ENCODE measurements around the gene DVL3.
A peak's percentile ranks its signal among the peaks of the same experiment; 100 is the strongest.

Gene DVL3

DNA sequence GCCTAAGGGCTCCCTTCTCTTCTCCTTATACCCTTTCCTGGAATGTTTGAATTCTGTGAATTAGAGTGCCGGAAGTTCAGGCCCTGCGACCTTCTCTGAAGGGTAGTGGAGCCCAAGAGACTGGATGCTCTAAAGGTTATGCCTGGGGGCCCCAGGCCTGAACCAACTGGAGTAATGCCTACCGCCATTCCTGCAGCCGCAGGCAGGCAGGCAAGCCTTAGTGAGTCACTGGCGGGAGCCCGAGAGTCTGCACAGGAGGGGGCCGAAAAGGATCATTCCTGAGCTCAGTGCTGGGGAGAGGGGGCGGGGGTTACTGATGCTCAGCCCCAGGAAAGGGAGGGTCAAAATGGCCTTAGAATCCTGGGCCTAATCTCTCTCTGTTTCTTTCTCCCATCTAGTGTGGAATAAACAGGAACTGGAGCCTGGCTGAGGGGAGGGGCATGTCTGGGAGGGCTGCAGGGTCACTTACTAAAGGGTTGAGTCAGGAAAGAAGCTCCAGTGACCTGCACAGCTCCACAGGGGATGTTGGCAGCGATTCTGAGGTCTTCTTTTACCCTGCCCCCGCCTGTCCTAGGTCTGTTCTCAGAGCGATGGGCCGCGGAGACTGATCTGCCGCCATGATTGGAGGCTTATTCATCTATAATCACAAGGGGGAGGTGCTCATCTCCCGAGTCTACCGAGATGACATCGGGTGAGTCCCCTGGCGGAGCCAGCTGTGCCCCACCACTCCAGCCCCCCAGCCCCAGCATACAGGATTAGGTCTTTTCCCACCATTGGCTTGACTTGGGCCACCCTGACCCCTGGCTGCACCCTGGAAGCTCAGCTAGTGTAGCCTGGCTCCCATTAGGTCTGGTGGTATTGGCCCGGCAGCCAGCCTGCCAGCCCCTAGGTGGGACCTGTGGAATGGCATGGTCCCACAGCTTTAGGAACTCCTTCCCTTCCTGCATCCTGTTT, 21.5 kb downstream of the DVL3 start:
- Histone ChIP-seq H3K27ac (ENCODE audit: low read length) (peak overlapping the region; percentile 79), H3K27me3 (ENCODE audit: control insufficient read depth in 1 of 2, insufficient read depth in 2 of 2, low read length in 2 of 2) (no peaks in the 10 kb centered on the region), H3K4me1 (ENCODE audit: control insufficient read depth, insufficient read depth, low read length) (peaks cover 37% of the 10 kb centered on the region), H3K36me3 (ENCODE audit: control insufficient read depth in 2 of 2, insufficient read depth in 2 of 2, low read length in 2 of 2) (peaks cover 44 to 51% of the 10 kb centered on the region in 2 donors), H3K9me3 (ENCODE audit: control insufficient read depth in 2 of 2, low read length in 2 of 2) (no peaks in the 10 kb centered on the region), H3K4me3 (ENCODE audit: low read length in 2 of 2) (peak overlapping the region; percentile 88 to 96), H3K9ac (ENCODE audit: low read length in 2 of 2) (peak overlapping the region; percentile 94 to 97)

DNA sequence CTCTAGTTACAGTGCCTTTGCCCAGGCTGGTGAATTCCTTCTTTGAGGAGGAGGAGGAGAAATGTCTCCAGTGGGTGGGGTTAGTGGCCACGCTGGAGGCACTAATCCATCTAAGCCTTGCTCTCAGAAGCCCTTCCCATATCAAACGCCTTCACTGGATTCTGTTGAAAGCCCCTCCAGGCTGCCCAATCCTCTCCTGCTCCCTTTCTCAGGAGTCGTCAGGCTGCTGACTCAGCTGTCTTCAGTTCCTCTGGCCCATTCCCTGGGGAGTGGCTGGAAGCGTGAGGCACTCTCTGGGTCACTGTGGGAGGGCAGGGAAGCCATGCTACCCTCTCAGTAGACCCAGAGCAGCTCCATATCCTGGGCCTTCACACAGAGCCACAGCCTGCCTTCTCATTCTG, 22.2 kb downstream of the DVL3 start:
- H3K27ac ChIP-seq (ENCODE audit: low read length) = peak overlapping the region; percentile 79
- H3K4me1 ChIP-seq (ENCODE audit: control insufficient read depth, insufficient read depth, low read length) = peaks cover 37% of the 10 kb centered on the region
- peaks cover 48 to 51% of the 10 kb centered on the region in 2 donors for H3K36me3 ChIP-seq (ENCODE audit: control insufficient read depth in 2 of 2, insufficient read depth in 2 of 2, low read length in 2 of 2)
- peak overlapping the region in 1 of 2 donors; percentile 96 for H3K4me3 ChIP-seq (ENCODE audit: low read length in 2 of 2)
- peak overlapping the region in 1 of 2 donors; percentile 97 for H3K9ac ChIP-seq (ENCODE audit: low read length in 2 of 2)
- no peaks in the 10 kb centered on the region for H3K9me3 ChIP-seq (ENCODE audit: control insufficient read depth in 2 of 2, low read length in 2 of 2)
- H3K27me3 ChIP-seq (ENCODE audit: control insufficient read depth in 1 of 2, insufficient read depth in 2 of 2, low read length in 2 of 2) = no peaks in the 10 kb centered on the region

DNA sequence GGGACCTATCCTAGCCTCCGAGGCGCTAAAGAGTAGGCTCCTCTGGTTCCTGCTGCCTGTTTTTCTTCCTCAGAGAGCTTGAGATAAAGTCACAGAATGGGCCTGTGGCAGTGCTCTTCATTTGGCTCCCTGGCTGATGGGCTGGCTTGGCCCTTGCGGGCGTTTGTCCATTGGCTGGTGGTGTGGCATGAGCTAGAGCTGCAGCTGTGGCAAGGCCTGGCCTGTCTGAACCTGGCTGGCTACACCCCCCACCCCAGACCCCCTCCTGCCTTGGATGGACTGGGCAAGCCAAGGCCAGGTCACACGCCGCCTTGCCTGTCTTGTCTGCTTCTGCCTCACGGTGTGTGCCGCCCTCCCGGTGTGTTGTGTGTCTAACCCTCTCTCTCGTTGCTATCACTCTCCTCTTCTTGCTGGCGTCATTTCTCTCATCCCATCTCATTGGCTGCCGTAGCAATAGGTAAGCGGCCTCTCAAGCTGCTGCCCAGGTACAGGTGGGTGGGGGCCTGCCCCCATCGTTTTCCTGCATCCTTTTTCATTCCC, 22.7 kb downstream of the DVL3 start:
- Histone ChIP-seq H3K4me1 (ENCODE audit: control insufficient read depth, insufficient read depth, low read length) (peaks cover 37% of the 10 kb centered on the region), H3K9ac (ENCODE audit: low read length in 2 of 2) (no peak overlapping the region), H3K27ac (ENCODE audit: low read length) (peak overlapping the region; percentile 79), H3K36me3 (ENCODE audit: control insufficient read depth in 2 of 2, insufficient read depth in 2 of 2, low read length in 2 of 2) (peaks cover 53 to 56% of the 10 kb centered on the region in 2 donors), H3K9me3 (ENCODE audit: control insufficient read depth in 2 of 2, low read length in 2 of 2) (no peaks in the 10 kb centered on the region), H3K4me3 (ENCODE audit: low read length in 2 of 2) (no peak overlapping the region), H3K27me3 (ENCODE audit: control insufficient read depth in 1 of 2, insufficient read depth in 2 of 2, low read length in 2 of 2) (no peaks in the 10 kb centered on the region)

DNA sequence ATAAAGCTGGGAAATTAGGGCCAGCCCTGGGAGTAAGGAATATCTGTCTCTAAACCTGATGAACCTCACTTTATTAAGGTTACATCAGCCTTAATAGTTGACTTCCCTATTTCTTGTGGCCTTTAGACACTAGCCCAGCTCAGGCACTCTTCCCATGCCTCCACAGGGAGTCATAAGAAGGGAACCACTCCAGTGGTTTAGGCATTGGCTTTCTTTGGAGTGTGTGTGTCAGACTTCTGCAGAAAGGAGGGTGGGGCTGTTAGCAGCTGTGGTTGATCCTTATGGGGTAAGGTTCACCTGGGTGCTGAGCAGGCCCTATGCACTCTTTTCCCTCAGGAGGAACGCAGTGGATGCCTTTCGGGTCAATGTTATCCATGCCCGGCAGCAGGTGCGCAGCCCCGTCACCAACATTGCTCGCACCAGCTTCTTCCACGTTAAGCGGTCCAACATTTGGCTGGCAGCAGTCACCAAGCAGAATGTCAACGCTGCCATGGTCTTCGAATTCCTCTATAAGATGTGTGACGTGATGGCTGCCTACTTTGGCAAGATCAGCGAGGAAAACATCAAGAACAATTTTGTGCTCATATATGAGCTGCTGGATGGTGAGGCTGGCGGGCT, 23.5 kb downstream of the DVL3 start:
- H3K9ac ChIP-seq (ENCODE audit: low read length in 2 of 2) = no peak overlapping the region
- H3K9me3 ChIP-seq (ENCODE audit: control insufficient read depth in 2 of 2, low read length in 2 of 2) = no peaks in the 10 kb centered on the region
- no peak overlapping the region for H3K4me3 ChIP-seq (ENCODE audit: low read length in 2 of 2)
- H3K27me3 ChIP-seq (ENCODE audit: control insufficient read depth in 1 of 2, insufficient read depth in 2 of 2, low read length in 2 of 2) = no peaks in the 10 kb centered on the region
- H3K27ac ChIP-seq (ENCODE audit: low read length) = no peak overlapping the region
- H3K36me3 ChIP-seq (ENCODE audit: control insufficient read depth in 2 of 2, insufficient read depth in 2 of 2, low read length in 2 of 2) = peaks cover 61 to 63% of the 10 kb centered on the region in 2 donors
- H3K4me1 ChIP-seq (ENCODE audit: control insufficient read depth, insufficient read depth, low read length) = peaks cover 37% of the 10 kb centered on the region

DNA sequence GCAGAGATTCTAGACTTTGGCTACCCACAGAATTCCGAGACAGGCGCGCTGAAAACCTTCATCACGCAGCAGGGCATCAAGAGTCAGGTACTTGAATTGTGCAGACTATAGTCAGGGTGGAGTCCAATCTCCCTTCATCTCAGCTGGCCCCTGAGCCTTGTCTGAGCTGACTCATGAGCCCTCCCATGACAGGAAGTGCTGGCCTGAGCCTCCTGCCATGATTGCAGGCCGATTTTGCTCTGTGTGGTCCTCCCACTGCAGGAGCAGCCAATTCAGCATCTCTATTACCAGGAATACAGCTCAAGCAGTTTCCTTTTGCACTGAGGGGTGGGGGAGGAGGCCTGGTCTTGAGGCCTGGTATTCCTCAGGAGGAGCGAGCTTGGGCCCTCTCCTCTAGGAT, 25.0 kb downstream of the DVL3 start:
- H3K27me3 ChIP-seq (ENCODE audit: control insufficient read depth in 1 of 2, insufficient read depth in 2 of 2, low read length in 2 of 2) = no peaks in the 10 kb centered on the region
- H3K9ac ChIP-seq (ENCODE audit: low read length in 2 of 2) = no peak overlapping the region
- H3K9me3 ChIP-seq (ENCODE audit: control insufficient read depth in 2 of 2, low read length in 2 of 2) = no peaks in the 10 kb centered on the region
- no peak overlapping the region for H3K4me3 ChIP-seq (ENCODE audit: low read length in 2 of 2)
- H3K27ac ChIP-seq (ENCODE audit: low read length) = no peak overlapping the region
- peaks cover 63 to 69% of the 10 kb centered on the region in 2 donors for H3K36me3 ChIP-seq (ENCODE audit: control insufficient read depth in 2 of 2, insufficient read depth in 2 of 2, low read length in 2 of 2)
- peaks cover 34% of the 10 kb centered on the region for H3K4me1 ChIP-seq (ENCODE audit: control insufficient read depth, insufficient read depth, low read length)

DNA sequence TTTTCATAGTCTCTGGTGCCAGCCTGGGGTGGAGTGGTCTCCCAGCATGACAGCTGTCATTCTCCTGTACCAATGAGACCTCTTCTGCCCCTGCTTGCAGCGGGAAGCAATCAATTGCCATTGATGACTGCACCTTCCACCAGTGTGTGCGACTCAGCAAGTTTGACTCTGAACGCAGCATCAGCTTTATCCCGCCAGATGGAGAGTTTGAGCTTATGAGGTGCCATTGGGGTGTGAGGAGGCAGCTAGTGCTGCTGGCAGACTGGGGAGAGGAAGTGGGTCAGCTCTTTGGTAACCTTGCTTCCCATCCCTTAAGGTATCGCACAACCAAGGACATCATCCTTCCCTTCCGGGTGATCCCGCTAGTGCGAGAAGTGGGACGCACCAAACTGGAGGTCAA, 26.4 kb downstream of the DVL3 start:
- Histone ChIP-seq H3K27ac (ENCODE audit: low read length) (no peak overlapping the region), H3K27me3 (ENCODE audit: control insufficient read depth in 1 of 2, insufficient read depth in 2 of 2, low read length in 2 of 2) (no peaks in the 10 kb centered on the region), H3K9ac (ENCODE audit: low read length in 2 of 2) (no peak overlapping the region), H3K36me3 (ENCODE audit: control insufficient read depth in 2 of 2, insufficient read depth in 2 of 2, low read length in 2 of 2) (peaks cover 63 to 69% of the 10 kb centered on the region in 2 donors), H3K4me1 (ENCODE audit: control insufficient read depth, insufficient read depth, low read length) (peaks cover 29% of the 10 kb centered on the region), H3K4me3 (ENCODE audit: low read length in 2 of 2) (no peak overlapping the region), H3K9me3 (ENCODE audit: control insufficient read depth in 2 of 2, low read length in 2 of 2) (no peaks in the 10 kb centered on the region)

DNA sequence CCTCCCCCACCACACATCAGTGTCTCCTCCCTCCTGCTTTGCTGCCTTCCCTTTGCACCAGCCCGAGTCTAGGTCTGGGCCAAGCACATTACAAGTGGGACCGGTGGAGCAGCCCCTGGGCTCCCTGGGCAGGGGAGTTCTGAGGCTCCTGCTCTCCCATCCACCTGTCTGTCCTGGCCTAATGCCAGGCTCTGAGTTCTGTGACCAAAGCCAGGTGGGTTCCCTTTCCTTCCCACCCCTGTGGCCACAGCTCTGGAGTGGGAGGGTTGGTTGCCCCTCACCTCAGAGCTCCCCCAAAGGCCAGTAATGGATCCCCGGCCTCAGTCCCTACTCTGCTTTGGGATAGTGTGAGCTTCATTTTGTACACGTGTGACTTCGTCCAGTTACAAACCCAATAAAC, 28.5 kb downstream of the DVL3 start:
- H3K36me3 ChIP-seq (ENCODE audit: control insufficient read depth in 2 of 2, insufficient read depth in 2 of 2, low read length in 2 of 2) = peaks cover 58 to 61% of the 10 kb centered on the region in 2 donors
- no peak overlapping the region for H3K9ac ChIP-seq (ENCODE audit: low read length in 2 of 2)
- no peaks in the 10 kb centered on the region for H3K27me3 ChIP-seq (ENCODE audit: control insufficient read depth in 1 of 2, insufficient read depth in 2 of 2, low read length in 2 of 2)
- peaks cover 27% of the 10 kb centered on the region for H3K4me1 ChIP-seq (ENCODE audit: control insufficient read depth, insufficient read depth, low read length)
- no peak overlapping the region for H3K27ac ChIP-seq (ENCODE audit: low read length)
- H3K9me3 ChIP-seq (ENCODE audit: control insufficient read depth in 2 of 2, low read length in 2 of 2) = no peaks in the 10 kb centered on the region
- H3K4me3 ChIP-seq (ENCODE audit: low read length in 2 of 2) = no peak overlapping the region

DNA sequence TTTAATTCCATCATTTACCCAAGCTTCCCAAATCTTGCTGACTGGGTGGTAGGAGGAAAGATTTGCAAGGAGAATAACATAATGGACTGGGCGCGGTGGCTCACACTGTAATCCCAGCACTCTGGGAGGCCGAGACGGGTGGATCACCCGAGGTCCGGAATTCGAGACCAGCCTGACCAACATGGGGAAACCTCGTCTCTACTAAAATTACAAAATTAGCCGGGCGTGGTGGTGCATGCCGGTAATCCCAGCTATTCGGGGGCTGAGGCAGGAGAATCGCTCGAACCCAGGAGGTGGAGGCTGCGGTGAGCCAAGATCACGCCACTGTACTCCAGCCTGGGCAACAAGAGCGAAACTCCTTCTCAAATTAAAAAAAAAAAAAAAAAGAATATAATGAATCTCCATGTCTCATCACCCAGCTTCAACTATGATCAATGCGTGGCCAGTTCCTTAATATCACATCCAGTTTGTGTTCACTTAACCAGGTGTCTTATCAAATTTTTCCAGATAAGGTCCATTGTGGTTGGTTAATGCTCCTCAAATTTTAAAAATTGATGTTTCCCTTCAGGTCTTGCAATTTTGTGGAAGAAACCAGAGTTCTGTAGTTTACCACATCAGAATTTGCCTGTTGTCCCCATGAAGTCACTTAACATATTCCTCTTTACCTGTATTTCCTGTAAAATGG, 29.5 kb downstream of the DVL3 start:
- Histone ChIP-seq H3K9me3 (ENCODE audit: control insufficient read depth in 2 of 2, low read length in 2 of 2) (no peaks in the 10 kb centered on the region), H3K36me3 (ENCODE audit: control insufficient read depth in 2 of 2, insufficient read depth in 2 of 2, low read length in 2 of 2) (peaks cover 57 to 60% of the 10 kb centered on the region in 2 donors), H3K4me3 (ENCODE audit: low read length in 2 of 2) (no peak overlapping the region), H3K27me3 (ENCODE audit: control insufficient read depth in 1 of 2, insufficient read depth in 2 of 2, low read length in 2 of 2) (no peaks in the 10 kb centered on the region), H3K9ac (ENCODE audit: low read length in 2 of 2) (peak overlapping the region in 1 of 2 donors; percentile 74), H3K4me1 (ENCODE audit: control insufficient read depth, insufficient read depth, low read length) (peaks cover 27% of the 10 kb centered on the region), H3K27ac (ENCODE audit: low read length) (peak overlapping the region; percentile 84)

DNA sequence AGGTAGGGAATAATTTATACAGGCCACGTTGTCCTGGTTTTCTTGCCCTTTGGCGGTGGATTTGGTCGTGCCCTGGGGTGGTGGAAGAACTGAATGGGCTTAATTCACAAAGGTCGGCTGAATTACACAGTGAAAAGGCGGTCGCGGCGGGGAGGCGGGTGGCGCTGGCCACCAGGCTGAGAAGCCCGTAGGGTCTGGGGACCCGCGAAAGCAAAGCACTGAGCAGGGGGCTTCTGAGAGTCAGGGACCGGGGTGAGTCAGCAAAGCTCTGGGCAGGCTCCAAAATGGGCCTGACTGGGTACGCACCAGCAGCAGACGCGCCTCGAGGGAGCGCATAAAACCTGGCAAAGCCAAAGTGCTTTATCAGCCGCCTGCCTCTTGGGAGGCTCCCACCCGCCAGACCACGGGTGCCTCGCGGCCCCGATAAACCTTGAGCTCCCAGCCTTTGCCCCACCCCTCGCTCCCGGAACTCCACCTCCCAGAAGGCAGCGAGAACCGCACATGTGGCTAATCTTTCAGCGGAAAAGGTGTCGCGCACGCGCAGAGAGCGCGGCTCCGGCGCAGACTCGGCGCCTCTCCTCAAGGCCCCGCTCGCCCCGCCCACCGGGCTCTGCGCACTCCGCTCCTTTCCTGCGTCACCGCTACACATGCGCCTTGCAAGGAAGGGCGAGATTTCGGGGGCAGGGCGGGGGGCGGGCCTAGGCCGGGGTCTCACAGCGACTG, 30.4 kb downstream of the DVL3 start:
- peak overlapping the region; percentile 73 to 91 for H3K9ac ChIP-seq (ENCODE audit: low read length in 2 of 2)
- peaks cover 57 to 60% of the 10 kb centered on the region in 2 donors for H3K36me3 ChIP-seq (ENCODE audit: control insufficient read depth in 2 of 2, insufficient read depth in 2 of 2, low read length in 2 of 2)
- H3K27me3 ChIP-seq (ENCODE audit: control insufficient read depth in 1 of 2, insufficient read depth in 2 of 2, low read length in 2 of 2) = no peaks in the 10 kb centered on the region
- H3K27ac ChIP-seq (ENCODE audit: low read length) = peak overlapping the region; percentile 84
- H3K9me3 ChIP-seq (ENCODE audit: control insufficient read depth in 2 of 2, low read length in 2 of 2) = no peaks in the 10 kb centered on the region
- peak overlapping the region; percentile 94 to 100 for H3K4me3 ChIP-seq (ENCODE audit: low read length in 2 of 2)
- H3K4me1 ChIP-seq (ENCODE audit: control insufficient read depth, insufficient read depth, low read length) = peaks cover 25% of the 10 kb centered on the region

Data from stomach smooth muscle (tissue), 2 donors.